ENCODE measurements around the gene CYP1A1. TPM values are rescaled to one million over a fixed set of nuclear protein-coding genes. Genes with fewer than 3 reads are reported as not detected.
A peak's percentile ranks its signal among the peaks of the same experiment; 100 is the strongest.

Gene CYP1A1, protein sequence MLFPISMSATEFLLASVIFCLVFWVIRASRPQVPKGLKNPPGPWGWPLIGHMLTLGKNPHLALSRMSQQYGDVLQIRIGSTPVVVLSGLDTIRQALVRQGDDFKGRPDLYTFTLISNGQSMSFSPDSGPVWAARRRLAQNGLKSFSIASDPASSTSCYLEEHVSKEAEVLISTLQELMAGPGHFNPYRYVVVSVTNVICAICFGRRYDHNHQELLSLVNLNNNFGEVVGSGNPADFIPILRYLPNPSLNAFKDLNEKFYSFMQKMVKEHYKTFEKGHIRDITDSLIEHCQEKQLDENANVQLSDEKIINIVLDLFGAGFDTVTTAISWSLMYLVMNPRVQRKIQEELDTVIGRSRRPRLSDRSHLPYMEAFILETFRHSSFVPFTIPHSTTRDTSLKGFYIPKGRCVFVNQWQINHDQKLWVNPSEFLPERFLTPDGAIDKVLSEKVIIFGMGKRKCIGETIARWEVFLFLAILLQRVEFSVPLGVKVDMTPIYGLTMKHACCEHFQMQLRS
- 0.22 to 0.67 TPM (median 0.27 TPM) in 3 replicates for total RNA-seq
- long read RNA-seq = 0 reads

DNA sequence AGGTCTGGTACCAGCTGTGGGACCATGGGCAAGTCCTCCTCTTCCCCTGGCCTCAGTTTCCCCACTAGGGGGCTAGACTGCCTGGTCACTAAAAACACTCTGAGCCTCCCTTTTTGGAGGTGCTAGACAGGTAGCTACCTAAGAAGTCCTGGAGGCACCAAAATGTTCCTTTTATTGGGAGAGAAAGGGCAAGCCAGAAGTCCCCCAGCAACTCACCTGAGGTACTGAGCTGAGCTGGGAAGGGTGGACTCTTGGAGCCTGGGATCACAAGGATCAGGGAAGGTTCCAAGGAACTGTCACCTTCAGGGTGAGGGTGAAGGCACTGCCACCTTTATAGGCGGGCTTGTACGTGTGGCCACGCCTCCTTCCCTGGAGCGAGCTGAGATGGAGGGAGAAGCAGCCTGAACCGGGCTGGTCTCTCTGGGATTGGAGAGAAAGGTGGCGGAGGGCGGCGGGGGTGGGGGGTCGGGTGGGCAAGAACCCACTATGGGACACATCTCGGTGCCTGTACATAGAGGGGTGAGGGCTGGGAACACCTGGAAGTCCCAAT lies at the start of gene CYP1A1:
Gene CYP1A1 (minus strand): TSS at position 304 of the 550 bp plus-strand sequence. CDS start 2,431 bp downstream, outside the sequence.
- no peak for DNase-seq (ENCODE audit: low spot score)
- Mint-ChIP-seq H3K27ac (ENCODE audit: unreplicated experiment) (no peak within 1 kb of the TSS), H3K4me3 (ENCODE audit: unreplicated experiment) (peak within 1 kb of the TSS; percentile 68), H3K9me3 (ENCODE audit: low read depth) (no peaks in the 10 kb centered on the region), H3K27me3 (ENCODE audit: low read depth) (no peaks in the 10 kb centered on the region), H3K36me3 (ENCODE audit: low read depth) (no peaks in the 10 kb centered on the region), H3K4me1 (ENCODE audit: low read depth) (peaks cover 20% of the 10 kb centered on the region)
- TF ChIP-seq, protein P1, sequence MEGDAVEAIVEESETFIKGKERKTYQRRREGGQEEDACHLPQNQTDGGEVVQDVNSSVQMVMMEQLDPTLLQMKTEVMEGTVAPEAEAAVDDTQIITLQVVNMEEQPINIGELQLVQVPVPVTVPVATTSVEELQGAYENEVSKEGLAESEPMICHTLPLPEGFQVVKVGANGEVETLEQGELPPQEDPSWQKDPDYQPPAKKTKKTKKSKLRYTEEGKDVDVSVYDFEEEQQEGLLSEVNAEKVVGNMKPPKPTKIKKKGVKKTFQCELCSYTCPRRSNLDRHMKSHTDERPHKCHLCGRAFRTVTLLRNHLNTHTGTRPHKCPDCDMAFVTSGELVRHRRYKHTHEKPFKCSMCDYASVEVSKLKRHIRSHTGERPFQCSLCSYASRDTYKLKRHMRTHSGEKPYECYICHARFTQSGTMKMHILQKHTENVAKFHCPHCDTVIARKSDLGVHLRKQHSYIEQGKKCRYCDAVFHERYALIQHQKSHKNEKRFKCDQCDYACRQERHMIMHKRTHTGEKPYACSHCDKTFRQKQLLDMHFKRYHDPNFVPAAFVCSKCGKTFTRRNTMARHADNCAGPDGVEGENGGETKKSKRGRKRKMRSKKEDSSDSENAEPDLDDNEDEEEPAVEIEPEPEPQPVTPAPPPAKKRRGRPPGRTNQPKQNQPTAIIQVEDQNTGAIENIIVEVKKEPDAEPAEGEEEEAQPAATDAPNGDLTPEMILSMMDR (IDR thresholded peaks at IDR 0.05) = no peak

DNA sequence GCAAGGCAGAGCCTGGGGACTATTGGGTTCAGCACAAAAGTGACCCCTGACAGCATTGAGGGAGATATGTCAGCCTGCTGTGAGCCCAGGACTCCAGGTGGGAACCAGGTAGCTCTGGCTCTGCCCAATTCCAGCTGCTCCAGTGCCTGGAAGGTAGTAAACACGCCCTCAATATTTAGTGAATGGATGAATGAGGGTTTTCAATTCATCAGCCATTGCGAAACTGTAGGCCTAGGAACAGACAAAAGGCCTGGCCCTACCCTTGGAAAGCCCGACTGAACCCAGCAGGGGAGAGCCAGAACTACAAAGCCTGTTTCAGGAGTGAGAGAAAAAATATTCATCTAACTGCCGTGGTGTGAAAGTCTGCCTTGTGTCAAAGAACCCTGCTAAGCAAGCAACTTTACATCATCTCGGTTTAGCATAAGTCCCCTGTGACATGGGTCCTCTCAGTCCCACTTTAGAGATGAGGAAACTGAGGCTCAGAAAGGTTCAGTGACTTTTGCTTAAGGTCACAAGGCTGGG lies 48.5 kb upstream of the CYP1A1 start:
- Mint-ChIP-seq H3K27ac (ENCODE audit: unreplicated experiment) (no peak overlapping the region), H3K4me1 (ENCODE audit: low read depth) (peaks cover 24% of the 10 kb centered on the region), H3K4me3 (ENCODE audit: unreplicated experiment) (no peak overlapping the region), H3K36me3 (ENCODE audit: low read depth) (no peaks in the 10 kb centered on the region), H3K9me3 (ENCODE audit: low read depth) (no peaks in the 10 kb centered on the region), H3K27me3 (ENCODE audit: low read depth) (peaks cover 5% of the 10 kb centered on the region)
- no peak for DNase-seq (ENCODE audit: low spot score)
- TF ChIP-seq, protein P1 (IDR thresholded peaks at IDR 0.05) = no peak

DNA sequence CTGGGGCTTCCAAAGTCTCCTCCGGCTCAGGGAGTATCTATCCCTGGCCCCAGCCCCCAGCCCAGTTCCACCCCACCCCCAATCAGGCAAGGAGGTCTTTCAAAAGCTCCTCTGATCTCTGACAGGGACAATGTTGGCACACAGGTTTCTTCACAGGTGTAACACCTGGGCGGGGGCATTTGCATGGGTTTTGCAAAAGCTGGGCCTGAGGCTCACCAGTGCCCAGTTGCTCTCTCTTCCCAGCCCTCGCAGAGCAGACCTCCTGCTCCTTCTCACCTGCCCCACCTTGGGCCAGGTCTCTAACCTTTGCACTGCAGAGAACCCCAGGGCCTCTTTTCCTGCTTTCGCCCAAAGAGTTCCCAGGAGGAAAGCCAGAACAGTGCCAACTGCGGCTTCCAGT lies 48.0 kb upstream of the CYP1A1 start:
- Mint-ChIP-seq H3K4me3 (ENCODE audit: unreplicated experiment) (no peak overlapping the region), H3K27ac (ENCODE audit: unreplicated experiment) (no peak overlapping the region), H3K36me3 (ENCODE audit: low read depth) (no peaks in the 10 kb centered on the region), H3K9me3 (ENCODE audit: low read depth) (no peaks in the 10 kb centered on the region), H3K27me3 (ENCODE audit: low read depth) (peaks cover 5% of the 10 kb centered on the region), H3K4me1 (ENCODE audit: low read depth) (peaks cover 25% of the 10 kb centered on the region)
- TF ChIP-seq, protein P1 (IDR thresholded peaks at IDR 0.05) = no peak
- no peak for DNase-seq (ENCODE audit: low spot score)

DNA sequence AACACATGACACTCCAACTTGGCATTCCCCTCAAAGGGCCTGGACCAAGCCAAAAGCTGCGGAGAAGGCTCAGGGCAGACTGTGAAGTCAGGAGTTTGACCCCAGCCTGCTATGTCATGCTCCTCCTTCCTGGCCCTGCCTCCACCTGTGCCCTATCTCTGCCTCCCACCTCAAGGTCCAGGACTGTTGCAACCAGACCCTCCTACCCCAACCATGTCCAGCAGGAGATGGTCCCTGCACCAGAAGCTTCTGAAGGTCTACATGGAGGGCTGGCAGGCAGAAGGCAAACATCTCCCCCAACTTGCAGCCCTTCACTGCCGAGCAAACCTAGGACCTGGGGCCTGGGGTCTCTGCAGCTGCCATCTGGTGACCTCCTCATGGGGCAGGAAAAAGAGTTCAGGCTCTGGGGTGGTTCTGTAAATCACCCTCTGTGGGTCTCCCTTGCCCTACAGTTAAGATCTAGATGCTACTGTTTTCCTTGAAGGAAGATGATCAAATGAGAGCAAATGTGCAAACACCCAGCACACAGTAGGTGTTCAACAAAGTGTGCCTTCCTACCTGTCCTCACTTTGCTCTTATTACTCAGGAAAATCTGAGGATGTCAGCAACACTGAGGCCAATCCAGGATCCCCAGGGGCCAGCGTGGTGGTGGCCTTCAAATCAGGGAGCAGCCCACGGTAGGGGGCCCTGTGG lies 45.0 kb upstream of the CYP1A1 start:
- Mint-ChIP-seq H3K36me3 (ENCODE audit: low read depth) (no peaks in the 10 kb centered on the region), H3K27me3 (ENCODE audit: low read depth) (peaks cover 5% of the 10 kb centered on the region), H3K4me1 (ENCODE audit: low read depth) (peaks cover 9% of the 10 kb centered on the region), H3K4me3 (ENCODE audit: unreplicated experiment) (no peak overlapping the region), H3K27ac (ENCODE audit: unreplicated experiment) (no peak overlapping the region), H3K9me3 (ENCODE audit: low read depth) (no peaks in the 10 kb centered on the region)
- TF ChIP-seq, protein P1 (IDR thresholded peaks at IDR 0.05) = no peak
- DNase-seq (ENCODE audit: low spot score) = no peak
